LNCaP clone FGC (cell line): ENCODE measurements around the gene HUS1B.

Experiments used
- DNase-seq: peaks from one replicate; pipeline ENCODE4 v3.0.0-alpha.2; 2011; ENCODE audit warnings: low read depth
- H3K4me3 ChIP-seq: 2 replicates; pipeline ENCODE4 v1.5.1; 2011; ENCODE audit warnings: mild to moderate bottlenecking, low read depth, low read length, control low read depth
- TF ChIP-seq, protein P1 (sequence below): IDR thresholded peaks from 2 replicates; pipeline ENCODE4 v1.5.1; 2012; ENCODE audit warnings: mild to moderate bottlenecking; ENCODE audit not compliant: control insufficient read depth, insufficient read depth; ENCODE audit errors: extremely low read depth

HUS1B gene

GRCh38 chr6:689223-689622 is 32.3 kb upstream of the HUS1B start:
- DNase-seq = no peak
- no peak overlapping the region for H3K4me3 ChIP-seq
- TF ChIP-seq, protein P1, sequence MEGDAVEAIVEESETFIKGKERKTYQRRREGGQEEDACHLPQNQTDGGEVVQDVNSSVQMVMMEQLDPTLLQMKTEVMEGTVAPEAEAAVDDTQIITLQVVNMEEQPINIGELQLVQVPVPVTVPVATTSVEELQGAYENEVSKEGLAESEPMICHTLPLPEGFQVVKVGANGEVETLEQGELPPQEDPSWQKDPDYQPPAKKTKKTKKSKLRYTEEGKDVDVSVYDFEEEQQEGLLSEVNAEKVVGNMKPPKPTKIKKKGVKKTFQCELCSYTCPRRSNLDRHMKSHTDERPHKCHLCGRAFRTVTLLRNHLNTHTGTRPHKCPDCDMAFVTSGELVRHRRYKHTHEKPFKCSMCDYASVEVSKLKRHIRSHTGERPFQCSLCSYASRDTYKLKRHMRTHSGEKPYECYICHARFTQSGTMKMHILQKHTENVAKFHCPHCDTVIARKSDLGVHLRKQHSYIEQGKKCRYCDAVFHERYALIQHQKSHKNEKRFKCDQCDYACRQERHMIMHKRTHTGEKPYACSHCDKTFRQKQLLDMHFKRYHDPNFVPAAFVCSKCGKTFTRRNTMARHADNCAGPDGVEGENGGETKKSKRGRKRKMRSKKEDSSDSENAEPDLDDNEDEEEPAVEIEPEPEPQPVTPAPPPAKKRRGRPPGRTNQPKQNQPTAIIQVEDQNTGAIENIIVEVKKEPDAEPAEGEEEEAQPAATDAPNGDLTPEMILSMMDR = no peak

DNA sequence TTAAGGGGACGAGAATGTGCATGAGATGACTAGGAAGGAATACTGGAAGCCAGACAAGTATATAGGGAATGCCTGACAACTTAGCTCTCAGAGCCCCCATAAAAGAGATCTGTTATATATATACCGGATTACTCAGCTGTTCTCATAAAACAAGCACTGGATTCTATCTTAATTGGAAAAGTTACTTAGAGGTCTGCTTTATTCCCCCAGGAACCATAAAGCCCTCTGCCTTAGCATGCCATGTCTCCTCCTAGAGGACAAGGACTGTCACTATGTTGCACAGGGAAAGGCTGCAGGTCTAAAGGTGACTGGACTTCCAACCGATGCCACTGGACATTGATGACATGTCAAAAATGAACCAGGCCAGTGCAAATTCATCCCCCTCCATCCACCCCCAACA is 29.6 kb upstream of the HUS1B start:
- DNase-seq = no peak
- H3K4me3 ChIP-seq = no peak overlapping the region
- TF ChIP-seq, protein P1 = peak; percentile 49; the same call in 1 of the 2 replicates

- H3K4me3 ChIP-seq = no peak overlapping the region
- TF ChIP-seq, protein P1 = no peak
These were observed 28.1 kb upstream of the HUS1B start for GRCh38 chr6:684831-685636.

GRCh38 chr6:683742-684440 is 27.0 kb upstream of the HUS1B start:
- DNase-seq = no peak
- TF ChIP-seq, protein P1 = no peak
- no peak overlapping the region for H3K4me3 ChIP-seq

More at GRCh38 chr6:684831-685636, 28.1 kb upstream of the HUS1B start:
- DNase-seq = no peak

DNA sequence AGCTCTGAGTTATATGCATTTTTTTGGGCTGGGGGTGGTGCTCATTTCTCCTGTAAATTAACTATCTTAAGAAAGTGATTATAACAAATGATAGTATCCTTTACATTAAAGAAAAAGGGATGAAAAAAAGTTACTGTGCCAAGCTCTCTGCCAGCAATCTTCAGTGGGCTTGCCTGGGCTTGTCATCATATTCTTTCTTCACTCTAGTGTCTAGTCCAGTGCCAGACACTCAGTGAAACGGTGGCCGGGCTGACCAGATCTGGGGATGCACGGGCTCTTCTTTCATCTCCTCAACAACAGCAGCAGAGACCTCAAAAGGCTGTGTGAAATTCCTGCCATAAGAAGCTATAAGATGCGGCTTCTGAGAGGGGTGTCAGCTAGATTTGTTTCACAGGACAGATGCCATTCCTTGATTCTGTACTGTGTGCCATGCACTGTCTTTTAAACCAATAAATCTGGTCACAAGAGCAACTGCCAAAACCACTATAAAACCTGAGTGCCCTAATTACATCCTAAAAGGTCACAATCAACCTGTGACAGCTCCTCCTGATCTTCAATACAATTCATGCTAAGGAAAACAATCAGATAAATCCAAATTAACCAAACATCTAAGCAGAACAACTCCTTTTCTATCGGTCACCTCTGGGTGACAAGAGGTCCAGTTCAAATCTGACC is 23.9 kb upstream of the HUS1B start:
- no peak for DNase-seq
- no peak overlapping the region for H3K4me3 ChIP-seq
- TF ChIP-seq, protein P1 = no peak

- no peak for DNase-seq
- TF ChIP-seq, protein P1 = no peak
- H3K4me3 ChIP-seq = no peak overlapping the region
These were observed 23.4 kb upstream of the HUS1B start for GRCh38 chr6:680251-680650.
